Liver (tissue), 9 donors: ENCODE results near the gene SLC36A4. TPM values are rescaled to one million over a fixed set of nuclear protein-coding genes. Genes with fewer than 3 reads are reported as not detected.

Source experiments
- DNase-seq: peaks from one replicate; pipeline ENCODE4 v3.0.0-alpha.2; 2017; ENCODE audit warnings: low spot score
- H3K27ac ChIP-seq, 2 donors: one replicate each; pipeline ENCODE4 v1.7.0; 2013; ENCODE audit warnings: inconsistent platforms in 2 of 2, low read length in 2 of 2, control low read depth in 1 of 2, low read depth in 1 of 2, mild to moderate bottlenecking in 1 of 2
- H3K27me3 ChIP-seq, 4 donors: one replicate each; pipeline versions ENCODE4 v1.6.1 to v1.7.0; 2013; ENCODE audit warnings: low read length in 3 of 4, inconsistent platforms in 1 of 4, mild to moderate bottlenecking in 1 of 4, moderate library complexity in 1 of 4; ENCODE audit not compliant: control insufficient read depth in 4 of 4, insufficient read depth in 4 of 4
- H3K36me3 ChIP-seq, 4 donors: one replicate each; pipeline versions ENCODE4 v1.6.1 to v1.7.0; 2013; ENCODE audit warnings: low read length in 3 of 4, mild to moderate bottlenecking in 3 of 4, low read depth in 1 of 4, moderate library complexity in 1 of 4; ENCODE audit not compliant: control insufficient read depth in 4 of 4, insufficient read depth in 3 of 4
- H3K4me1 ChIP-seq, 4 donors: one replicate each; pipeline versions ENCODE4 v1.6.1 to v1.7.0; 2013; ENCODE audit warnings: low read length in 3 of 4, mild to moderate bottlenecking in 3 of 4, moderate library complexity in 1 of 4; ENCODE audit not compliant: control insufficient read depth in 4 of 4, insufficient read depth in 4 of 4
- H3K4me3 ChIP-seq, 3 donors: one replicate each; pipeline versions ENCODE4 v1.6.1 to v1.7.0; 2013; ENCODE audit warnings: low read length in 3 of 3, control low read depth in 1 of 3, low read depth in 1 of 3, mild to moderate bottlenecking in 1 of 3
- H3K9ac ChIP-seq, 2 donors: one replicate each; pipeline ENCODE4 v1.7.0; 2013; ENCODE audit warnings: low read length in 2 of 2, mild to moderate bottlenecking in 2 of 2, moderate library complexity in 2 of 2, control low read depth in 1 of 2, low read depth in 1 of 2
- H3K9me3 ChIP-seq, 4 donors: one replicate each; pipeline versions ENCODE4 v1.6.1 to v1.7.0; 2013; ENCODE audit warnings: low read length in 3 of 4; ENCODE audit not compliant: control insufficient read depth in 4 of 4
- EGR1 ChIP-seq, 2 donors: IDR thresholded peaks; 2 replicates each; pipeline ENCODE4 v1.6.1; 2016 to 2018; ENCODE audit warnings: antibody characterized with exemption in 2 of 2, low read depth in 2 of 2
- FOXA1 ChIP-seq: IDR thresholded peaks from 2 replicates; pipeline ENCODE4 v1.6.1; 2016; ENCODE audit warnings: antibody characterized with exemption
- FOXA2 ChIP-seq: IDR thresholded peaks from 2 replicates; pipeline ENCODE4 v1.6.1; 2016; ENCODE audit warnings: antibody characterized with exemption
- GABPA ChIP-seq, 2 donors: IDR thresholded peaks in 1 of 2; conservative IDR thresholded peaks in 1 of 2; 2 replicates each; pipeline ENCODE4 v1.6.1; 2016; ENCODE audit warnings: antibody characterized with exemption in 2 of 2, mild to moderate bottlenecking in 1 of 2, moderate library complexity in 1 of 2
- HNF4A ChIP-seq, 2 donors: conservative IDR thresholded peaks; 2 replicates each; pipeline ENCODE4 v1.6.1; 2016; ENCODE audit warnings: antibody characterized with exemption in 2 of 2, mild to moderate bottlenecking in 2 of 2
- HNF4G ChIP-seq: IDR thresholded peaks from 2 replicates; pipeline ENCODE4 v1.6.1; 2016; ENCODE audit warnings: antibody characterized with exemption
- JUND ChIP-seq, 2 donors: IDR thresholded peaks; 2 replicates each; pipeline ENCODE4 v1.6.1; 2016; ENCODE audit warnings: antibody characterized with exemption in 2 of 2
- RAD21 ChIP-seq, 2 donors: IDR thresholded peaks; 2 replicates each; pipeline ENCODE4 v1.6.1; 2016; ENCODE audit warnings: antibody characterized with exemption in 2 of 2, mild to moderate bottlenecking in 2 of 2
- RXRA ChIP-seq, 2 donors: IDR thresholded peaks; 2 replicates each; pipeline ENCODE4 v1.6.1; 2017 to 2018; ENCODE audit warnings: antibody characterized with exemption in 2 of 2, mild to moderate bottlenecking in 1 of 2
- SP1 ChIP-seq: IDR thresholded peaks from 2 replicates; pipeline ENCODE4 v1.6.1; 2018; ENCODE audit warnings: antibody characterized with exemption, mild to moderate bottlenecking
- TAF1 ChIP-seq: conservative IDR thresholded peaks from 2 replicates; pipeline ENCODE4 v1.6.1; 2016; ENCODE audit warnings: antibody characterized with exemption, mild to moderate bottlenecking
- WGBS: extraction: QIAGEN DNeasy Blood & Tissue Kit; methylation state at CpG from one replicate; pipeline ENCODE4 v1.1.7; 2013; 5-methylcytosine and 5-hydroxymethylcytosine counted together
- polyA plus RNA-seq, 2 donors: library from polyadenylated mRNA; stranded (reverse) in 1 of 2; unstranded in 1 of 2; fragments of 200-250 nt in 1 of 2; fragments of >200 nt in 1 of 2; fragmentation: Nextera tagmentation in 1 of 2; extraction: Ambion mirVana in 1 of 2; gene quantifications; one replicate each; pipeline versions ENCODE4 v1.2.1 to v1.2.3, GENCODE V29; 2013 to 2015
- total RNA-seq, 2 donors: library from RNA; depleted of rRNA; stranded (reverse); fragments of >200 nt; gene quantifications; one replicate each; pipeline ENCODE4 v1.2.3, GENCODE V29; 2014
- TF ChIP-seq, protein P1 (sequence below): IDR thresholded peaks from 2 replicates; pipeline ENCODE4 v1.6.1; 2016; ENCODE audit warnings: antibody characterized with exemption, mild to moderate bottlenecking
- TF ChIP-seq, protein P2 (sequence below): IDR thresholded peaks from 2 replicates; pipeline ENCODE4 v1.6.1; 2016; ENCODE audit warnings: antibody characterized with exemption
- TF ChIP-seq, protein P3 (sequence below): fragments of 150-350 bp; IDR thresholded peaks from 2 replicates; pipeline ENCODE4 v1.5.1; 2017; ENCODE audit warnings: improper control_type of control experiment, low read depth, low read length; ENCODE audit not compliant: missing input control
- donor health status: healthy.
- donor health status: healthy.
- donor health status: healthy.
- donor health status: healthy.
- donor health status: healthy.

The SLC36A4 gene
- total and polyA plus RNA-seq, 4 donors = 6.4 to 11.7 (median 7.4) TPM

DNA sequence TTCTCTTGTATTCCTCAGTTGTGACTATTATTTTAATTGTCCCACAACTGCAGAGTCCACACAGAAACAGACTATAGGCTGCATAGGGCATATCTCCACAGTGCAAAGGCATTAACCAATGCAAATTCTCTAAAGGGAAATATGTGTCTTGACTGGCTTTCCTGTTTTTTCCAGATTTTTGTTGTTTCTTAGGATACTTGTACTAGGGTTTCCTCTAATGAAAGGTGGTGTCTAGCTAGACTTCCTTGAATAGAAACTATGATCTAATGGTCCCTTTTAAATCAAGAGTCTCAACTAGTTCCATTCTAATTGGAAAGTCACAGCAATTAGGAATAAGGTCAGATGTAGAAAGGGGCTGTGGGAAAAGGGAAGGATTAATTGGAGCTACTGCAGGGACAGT, 37.6 kb downstream of the SLC36A4 start:
- Histone ChIP-seq H3K36me3 (peaks cover 3 to 12% (median 6%) of the 10 kb centered on the region in 4 donors), H3K27ac (no peak overlapping the region), H3K4me3 (no peak overlapping the region), H3K9ac (no peak overlapping the region), H3K27me3 (no peaks in the 10 kb centered on the region), H3K4me1 (no peaks in the 10 kb centered on the region), H3K9me3 (no peaks in the 10 kb centered on the region)
- DNase-seq = no peak
- TF ChIP-seq HNF4G = no peak
- TF ChIP-seq SP1 = no peak
- no peak for TF ChIP-seq EGR1 (IDR thresholded peaks at IDR 0.05; ENCODE audit: low read depth in 2 of 2)
- no peak for TF ChIP-seq RXRA (IDR thresholded peaks at IDR 0.05)
- no peak for TF ChIP-seq RAD21 (IDR thresholded peaks at IDR 0.05)
- TF ChIP-seq, protein P1, sequence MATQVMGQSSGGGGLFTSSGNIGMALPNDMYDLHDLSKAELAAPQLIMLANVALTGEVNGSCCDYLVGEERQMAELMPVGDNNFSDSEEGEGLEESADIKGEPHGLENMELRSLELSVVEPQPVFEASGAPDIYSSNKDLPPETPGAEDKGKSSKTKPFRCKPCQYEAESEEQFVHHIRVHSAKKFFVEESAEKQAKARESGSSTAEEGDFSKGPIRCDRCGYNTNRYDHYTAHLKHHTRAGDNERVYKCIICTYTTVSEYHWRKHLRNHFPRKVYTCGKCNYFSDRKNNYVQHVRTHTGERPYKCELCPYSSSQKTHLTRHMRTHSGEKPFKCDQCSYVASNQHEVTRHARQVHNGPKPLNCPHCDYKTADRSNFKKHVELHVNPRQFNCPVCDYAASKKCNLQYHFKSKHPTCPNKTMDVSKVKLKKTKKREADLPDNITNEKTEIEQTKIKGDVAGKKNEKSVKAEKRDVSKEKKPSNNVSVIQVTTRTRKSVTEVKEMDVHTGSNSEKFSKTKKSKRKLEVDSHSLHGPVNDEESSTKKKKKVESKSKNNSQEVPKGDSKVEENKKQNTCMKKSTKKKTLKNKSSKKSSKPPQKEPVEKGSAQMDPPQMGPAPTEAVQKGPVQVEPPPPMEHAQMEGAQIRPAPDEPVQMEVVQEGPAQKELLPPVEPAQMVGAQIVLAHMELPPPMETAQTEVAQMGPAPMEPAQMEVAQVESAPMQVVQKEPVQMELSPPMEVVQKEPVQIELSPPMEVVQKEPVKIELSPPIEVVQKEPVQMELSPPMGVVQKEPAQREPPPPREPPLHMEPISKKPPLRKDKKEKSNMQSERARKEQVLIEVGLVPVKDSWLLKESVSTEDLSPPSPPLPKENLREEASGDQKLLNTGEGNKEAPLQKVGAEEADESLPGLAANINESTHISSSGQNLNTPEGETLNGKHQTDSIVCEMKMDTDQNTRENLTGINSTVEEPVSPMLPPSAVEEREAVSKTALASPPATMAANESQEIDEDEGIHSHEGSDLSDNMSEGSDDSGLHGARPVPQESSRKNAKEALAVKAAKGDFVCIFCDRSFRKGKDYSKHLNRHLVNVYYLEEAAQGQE = no peak
- TF ChIP-seq, protein P2, sequence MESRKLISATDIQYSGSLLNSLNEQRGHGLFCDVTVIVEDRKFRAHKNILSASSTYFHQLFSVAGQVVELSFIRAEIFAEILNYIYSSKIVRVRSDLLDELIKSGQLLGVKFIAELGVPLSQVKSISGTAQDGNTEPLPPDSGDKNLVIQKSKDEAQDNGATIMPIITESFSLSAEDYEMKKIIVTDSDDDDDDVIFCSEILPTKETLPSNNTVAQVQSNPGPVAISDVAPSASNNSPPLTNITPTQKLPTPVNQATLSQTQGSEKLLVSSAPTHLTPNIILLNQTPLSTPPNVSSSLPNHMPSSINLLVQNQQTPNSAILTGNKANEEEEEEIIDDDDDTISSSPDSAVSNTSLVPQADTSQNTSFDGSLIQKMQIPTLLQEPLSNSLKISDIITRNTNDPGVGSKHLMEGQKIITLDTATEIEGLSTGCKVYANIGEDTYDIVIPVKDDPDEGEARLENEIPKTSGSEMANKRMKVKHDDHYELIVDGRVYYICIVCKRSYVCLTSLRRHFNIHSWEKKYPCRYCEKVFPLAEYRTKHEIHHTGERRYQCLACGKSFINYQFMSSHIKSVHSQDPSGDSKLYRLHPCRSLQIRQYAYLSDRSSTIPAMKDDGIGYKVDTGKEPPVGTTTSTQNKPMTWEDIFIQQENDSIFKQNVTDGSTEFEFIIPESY = no peak
- TF ChIP-seq, protein P3, sequence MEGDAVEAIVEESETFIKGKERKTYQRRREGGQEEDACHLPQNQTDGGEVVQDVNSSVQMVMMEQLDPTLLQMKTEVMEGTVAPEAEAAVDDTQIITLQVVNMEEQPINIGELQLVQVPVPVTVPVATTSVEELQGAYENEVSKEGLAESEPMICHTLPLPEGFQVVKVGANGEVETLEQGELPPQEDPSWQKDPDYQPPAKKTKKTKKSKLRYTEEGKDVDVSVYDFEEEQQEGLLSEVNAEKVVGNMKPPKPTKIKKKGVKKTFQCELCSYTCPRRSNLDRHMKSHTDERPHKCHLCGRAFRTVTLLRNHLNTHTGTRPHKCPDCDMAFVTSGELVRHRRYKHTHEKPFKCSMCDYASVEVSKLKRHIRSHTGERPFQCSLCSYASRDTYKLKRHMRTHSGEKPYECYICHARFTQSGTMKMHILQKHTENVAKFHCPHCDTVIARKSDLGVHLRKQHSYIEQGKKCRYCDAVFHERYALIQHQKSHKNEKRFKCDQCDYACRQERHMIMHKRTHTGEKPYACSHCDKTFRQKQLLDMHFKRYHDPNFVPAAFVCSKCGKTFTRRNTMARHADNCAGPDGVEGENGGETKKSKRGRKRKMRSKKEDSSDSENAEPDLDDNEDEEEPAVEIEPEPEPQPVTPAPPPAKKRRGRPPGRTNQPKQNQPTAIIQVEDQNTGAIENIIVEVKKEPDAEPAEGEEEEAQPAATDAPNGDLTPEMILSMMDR = no peak
- TF ChIP-seq JUND (IDR thresholded peaks at IDR 0.05) = no peak
- TF ChIP-seq GABPA (IDR thresholded peaks at IDR 0.05 in 1 of 2, conservative IDR thresholded peaks at IDR 0.05 in 1 of 2) = no peak
- no peak for TF ChIP-seq FOXA2
- TF ChIP-seq FOXA1 = no peak
- TF ChIP-seq HNF4A (conservative IDR thresholded peaks at IDR 0.05) = no peak
- no peak for TF ChIP-seq TAF1

DNA sequence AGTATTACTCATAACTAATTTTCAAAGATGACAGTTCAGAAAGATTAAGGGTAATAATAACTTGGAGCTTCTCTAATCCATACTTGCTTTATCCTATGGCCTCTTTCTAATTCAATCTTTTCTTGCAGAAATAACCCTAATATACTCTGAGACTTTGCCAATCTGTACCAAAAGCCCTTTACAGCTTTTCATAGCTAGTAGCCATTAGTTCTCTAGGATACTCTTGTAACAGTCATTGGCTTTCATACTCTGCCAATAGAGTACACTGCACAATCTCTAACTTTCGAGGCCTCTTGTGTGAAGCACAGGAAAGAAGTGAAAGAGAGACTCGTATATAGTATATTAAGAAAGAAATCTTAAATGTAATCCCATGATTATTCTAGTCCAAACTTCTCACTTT, 38.1 kb downstream of the SLC36A4 start:
- H3K27ac ChIP-seq = no peak overlapping the region
- no peaks in the 10 kb centered on the region for H3K27me3 ChIP-seq
- no peaks in the 10 kb centered on the region for H3K9me3 ChIP-seq
- TF ChIP-seq FOXA2 (no peak), JUND (IDR thresholded peaks at IDR 0.05) (no peak)
- H3K9ac ChIP-seq = no peak overlapping the region
- peaks cover 3 to 10% (median 6%) of the 10 kb centered on the region in 4 donors for H3K36me3 ChIP-seq
- 93% methylated on average over 2 of the region's 2 CpGs for WGBS
- H3K4me1 ChIP-seq = no peaks in the 10 kb centered on the region
- DNase-seq = no peak
- H3K4me3 ChIP-seq = no peak overlapping the region
